IMR-90 (cell line): ENCODE data around the gene EBLN2. TPM values are rescaled to one million over a fixed set of nuclear protein-coding genes. Genes with fewer than 3 reads are reported as not detected.

ENCODE experiments used
- ATAC-seq: fragments of 200-7000 bp; cut with Tn5 transposase; 2 replicates; pipeline ENCODE4 v1.9.1; 2020; ENCODE audit warnings: low read depth, mild to moderate bottlenecking, moderate library complexity
- BruUV-seq: library from RNA; stranded (reverse); fragments of 400-500 nt; replicated peaks from 2 replicates; lab custom pipeline; 2021; lab: Mats Ljungman, UMichigan
- CTCF ChIA-PET: fragments of 300-600 bp; formaldehyde crosslinking; extraction: SDS; loops from one replicate; lab custom pipeline; 2021; ENCODE audit warnings: antibody characterized with exemption; lab: Yijun Ruan, JAX
- POLR2A ChIA-PET: fragments of 300-600 bp; sonication (Branson Sonifier 250); formaldehyde crosslinking; loops from one replicate; lab custom pipeline; 2022; ENCODE audit warnings: antibody characterized with exemption; ENCODE audit not compliant: unreplicated experiment; lab: Charles Lee
- DNase-seq: peaks from one replicate; pipeline ENCODE4 v3.0.0; 2013
- H2AFZ ChIP-seq: replicated peaks from 2 replicates; pipeline ENCODE3; 2013; ENCODE audit warnings: low read length, mild to moderate bottlenecking; ENCODE audit not compliant: poor library complexity
- H2AK5ac ChIP-seq: 2 replicates; pipeline ENCODE4 v1.6.1; 2013; ENCODE audit warnings: low read depth, low read length, inconsistent platforms
- H2AK9ac ChIP-seq: replicated peaks from 2 replicates; pipeline ENCODE3; 2013; ENCODE audit warnings: mild to moderate bottlenecking, low read depth, low read length, moderate library complexity; ENCODE audit not compliant: poor library complexity
- H2BK120ac ChIP-seq: 2 replicates; pipeline ENCODE4 v1.6.1; 2013; ENCODE audit warnings: low read depth, low read length, inconsistent platforms
- H2BK15ac ChIP-seq: 3 replicates; pipeline ENCODE4 v1.6.1; 2013; ENCODE audit warnings: low read depth, low read length, inconsistent platforms
- H2BK20ac ChIP-seq: 2 replicates; pipeline ENCODE4 v1.6.1; 2013; ENCODE audit warnings: low read depth, mild to moderate bottlenecking, inconsistent platforms, low read length, moderate library complexity
- H2BK5ac ChIP-seq: 2 replicates; pipeline ENCODE4 v1.6.1; 2013; ENCODE audit warnings: mild to moderate bottlenecking, low read depth, low read length, inconsistent platforms; ENCODE audit not compliant: poor library complexity, severe bottlenecking
- H3K14ac ChIP-seq: replicated peaks from 2 replicates; pipeline ENCODE4 v1.6.1; 2013; ENCODE audit warnings: low read depth, low read length, inconsistent platforms
- H3K18ac ChIP-seq: 2 replicates; pipeline ENCODE4 v1.6.1; 2013; ENCODE audit warnings: low read depth, low read length, control low read depth
- H3K23ac ChIP-seq: 2 replicates; pipeline ENCODE4 v1.6.1; 2013; ENCODE audit warnings: low read depth, low read length, inconsistent platforms
- H3K27ac ChIP-seq: 2 replicates; pipeline ENCODE4 v1.5.1; 2013; ENCODE audit warnings: mild to moderate bottlenecking, control low read depth, low read length; ENCODE audit not compliant: insufficient read depth
- H3K27me3 ChIP-seq: 2 replicates; pipeline ENCODE4 v1.6.1; 2013; ENCODE audit warnings: low read length; ENCODE audit not compliant: control insufficient read depth, insufficient read depth
- H3K36me3 ChIP-seq: 2 replicates; pipeline ENCODE4 v1.6.1; 2013; ENCODE audit warnings: low read length, mixed read lengths; ENCODE audit not compliant: control insufficient read depth, insufficient read depth
- H3K4ac ChIP-seq: 2 replicates; pipeline ENCODE4 v1.6.1; 2013; ENCODE audit warnings: low read depth, low read length, inconsistent platforms
- H3K4me1 ChIP-seq: 2 replicates; pipeline ENCODE4 v1.6.1; 2013; ENCODE audit warnings: low read length, mixed read lengths; ENCODE audit not compliant: control insufficient read depth, insufficient read depth
- H3K4me2 ChIP-seq: 2 replicates; pipeline ENCODE4 v1.6.1; 2013; ENCODE audit warnings: low read depth, mild to moderate bottlenecking, control low read depth, low read length, moderate library complexity
- H3K4me3 ChIP-seq: 2 replicates; pipeline ENCODE4 v1.5.1; 2013; ENCODE audit warnings: low read depth, mild to moderate bottlenecking, control low read depth, low read length, moderate library complexity; ENCODE audit not compliant: insufficient read depth
- H3K56ac ChIP-seq: 2 replicates; pipeline ENCODE4 v1.6.1; 2013; ENCODE audit warnings: low read length, inconsistent platforms; ENCODE audit not compliant: insufficient read depth; ENCODE audit errors: extremely low read depth
- H3K79me1 ChIP-seq, 2 experiments: 2 replicates each; pipeline ENCODE4 v1.6.1; 2013; ENCODE audit warnings: low read length in 2 of 2, inconsistent platforms in 1 of 2, low read depth in 1 of 2
- H3K9ac ChIP-seq: 2 replicates; pipeline ENCODE4 v1.6.1; 2013; ENCODE audit warnings: low read depth, low read length, control low read depth
- H3K9me1 ChIP-seq: 2 replicates; pipeline ENCODE4 v1.6.1; 2013; ENCODE audit warnings: low read length, inconsistent platforms; ENCODE audit not compliant: insufficient read depth
- H3K9me3 ChIP-seq: 2 replicates; pipeline ENCODE4 v1.6.1; 2013; ENCODE audit warnings: low read length; ENCODE audit not compliant: control insufficient read depth, insufficient read depth
- H4K20me1 ChIP-seq: 2 replicates; pipeline ENCODE4 v1.6.1; 2013; ENCODE audit warnings: low read length, inconsistent platforms; ENCODE audit not compliant: insufficient read depth
- H4K5ac ChIP-seq: 2 replicates; pipeline ENCODE4 v1.6.1; 2013; ENCODE audit warnings: mild to moderate bottlenecking, low read depth, low read length, control low read depth
- H4K8ac ChIP-seq, 2 experiments: 2 replicates each; pipeline ENCODE4 v1.6.1; 2013; ENCODE audit warnings: low read depth in 2 of 2, low read length in 2 of 2, control low read depth in 1 of 2, inconsistent platforms in 1 of 2
- H4K91ac ChIP-seq: 2 replicates; pipeline ENCODE4 v1.6.1; 2013; ENCODE audit warnings: low read depth, low read length, inconsistent platforms; ENCODE audit not compliant: insufficient read depth
- CTCF ChIP-seq: conservative IDR thresholded peaks from 2 replicates; pipeline ENCODE4 v1.5.1; 2012; ENCODE audit warnings: mild to moderate bottlenecking, low read depth, low read length, improper control_type of control experiment
- ELK1 ChIP-seq: fragments of 150-350 bp; IDR thresholded peaks from 2 replicates; pipeline ENCODE4 v1.6.1; 2016; ENCODE audit warnings: low read depth, mild to moderate bottlenecking, low read length, moderate library complexity, borderline replicate concordance
- MAFK ChIP-seq: IDR thresholded peaks from 2 replicates; pipeline ENCODE4 v1.6.1; 2012; ENCODE audit warnings: low read depth, low read length, improper control_type of control experiment
- MAZ ChIP-seq: IDR thresholded peaks from 2 replicates; pipeline ENCODE4 v1.6.1; 2012; ENCODE audit warnings: low read depth, mild to moderate bottlenecking, low read length, improper control_type of control experiment, moderate library complexity, borderline replicate concordance
- MXI1 ChIP-seq: IDR thresholded peaks from 2 replicates; pipeline ENCODE4 v1.6.1; 2012; ENCODE audit warnings: low read depth, mild to moderate bottlenecking, low read length, moderate library complexity, borderline replicate concordance
- RAD21 ChIP-seq: IDR thresholded peaks from 2 replicates; pipeline ENCODE4 v1.6.1; 2012; ENCODE audit warnings: low read length, improper control_type of control experiment
- SMC3 ChIP-seq: fragments of 150-350 bp; IDR thresholded peaks from 2 replicates; pipeline ENCODE4 v1.6.1; 2016; ENCODE audit warnings: low read depth, mild to moderate bottlenecking, antibody characterized with exemption, low read length, moderate library complexity
- USF2 ChIP-seq: fragments of 150-350 bp; IDR thresholded peaks from 2 replicates; pipeline ENCODE4 v1.6.1; 2017; ENCODE audit warnings: mild to moderate bottlenecking, antibody characterized with exemption, low read length, low read depth
- WGBS, 2 experiments: methylation state at CpG; one replicate each; pipeline versions ENCODE4 v1.1.5 to v1.1.7; 2013; ENCODE audit warnings: missing lambda C conversion rate in 2 of 2; ENCODE audit not compliant: insufficient read length in 1 of 2; ENCODE audit errors: extremely low coverage in 2 of 2; 5-methylcytosine and 5-hydroxymethylcytosine counted together
- dilution Hi-C: fragments of 300-500 bp; cut with HindIII; formaldehyde crosslinking; loops from one replicate; pipeline ENCODE4 v1.14.3; 2018; ENCODE audit warnings: low sequenced_read_pairs; ENCODE audit not compliant: unreplicated experiment
- in situ Hi-C: fragments of 300-500 bp; cut with MboI; formaldehyde crosslinking; loops from 3 replicates; pipeline ENCODE4 v1.14.3; 2019; ENCODE audit warnings: low sequenced_read_pairs, inconsistent platforms, mixed read lengths
- intact Hi-C: fragments of 100-400 bp; cut with micrococcal nuclease; formaldehyde crosslinking; loops from 2 replicates; pipeline ENCODE4 v1.10.0; 2022
- polyA plus RNA-seq, 3 experiments: library from polyadenylated mRNA; depleted of rRNA; stranded (reverse); fragments of >200 nt; gene quantifications; 2 replicates each; pipeline ENCODE4 v1.2.3, GENCODE V29; 2012; ENCODE audit warnings: low replicate concordance in 1 of 3
- total RNA-seq: library from RNA; depleted of rRNA; stranded (reverse); fragments of >200 nt; gene quantifications from 2 replicates; pipeline ENCODE4 v1.2.3, GENCODE V29; 2012

Gene EBLN2
- total and polyA plus RNA-seq, 2 of the 4 experiments (the other 2 are of a cell fraction) = 2.5 to 7.7 TPM

- CTCF ChIA-PET = interaction anchor here (0.7 to 1.0 kb wide), 2 partner anchors 9 to 393 kb away, joined by 3 to 5 read pairs; no protein-coding TSS in a partner anchor
Measured at GRCh38 chr3:73100741-73101559, 39.5 kb downstream of the EBLN2 start.

More at GRCh38 chr3:73100741-73101559, 39.5 kb downstream of the EBLN2 start:
- Histone ChIP-seq H2BK20ac (no peak overlapping the region), H3K4ac (no peak overlapping the region), H3K4me1 (no peaks in the 10 kb centered on the region), H3K9me3 (0 out of 2 replicates have a peak, but pooled peaks cover 2% of the 10 kb centered on the region), H3K14ac (no peak overlapping the region), H3K4me2 (no peak overlapping the region), H3K36me3 (no peaks in the 10 kb centered on the region), H2BK120ac (no peak overlapping the region), H3K9me1 (no peaks in the 10 kb centered on the region), H4K5ac (no peak overlapping the region), H3K18ac (no peak overlapping the region), H2AK5ac (no peak overlapping the region), H4K8ac (no peak overlapping the region), H3K27ac (no peak overlapping the region), H3K79me1 (no peaks in the 10 kb centered on the region), H4K20me1 (no peaks in the 10 kb centered on the region), H2BK15ac (no peak overlapping the region), H2AK9ac (no peak overlapping the region), H3K23ac (no peak overlapping the region), H3K27me3 (peaks cover 9% of the 10 kb centered on the region), H4K91ac (no peak overlapping the region), H3K4me3 (no peak overlapping the region), H3K56ac (no peak overlapping the region), H2AFZ (peak overlapping the region; percentile 52), H2BK5ac (no peak overlapping the region), H3K9ac (no peak overlapping the region)
- dilution Hi-C loops = no loop called here
- ATAC-seq (peak; percentile 99), DNase-seq (peak; percentile 75)
- no CpG with 5 or more reads among the region's 9 CpGs for WGBS, 2 experiments
- TF ChIP-seq SMC3 (peak; percentile 87), RAD21 (peak; percentile 90), MAZ (peak; percentile 41; the same call in 1 of the 2 replicates), CTCF (peak; percentile 87), USF2 (no peak), MAFK (no peak), MXI1 (no peak), ELK1 (no peak)
- intact Hi-C loops = loop anchor here (1.0 to 5.0 kb wide), 3 partner anchors 331 to 521 kb away; partner anchors contain the start of gene PDZRN3
- POLR2A ChIA-PET = no interaction called here
- in situ Hi-C loops = loop anchor here (5.0 to 10.0 kb wide), 3 partner anchors 331 to 744 kb away; no protein-coding TSS in a partner anchor
- no TSS peak for BruUV-seq
